IPS-18c (cell line): ENCODE data around the gene IPP.

Source experiments
- H3K4me3 ChIP-seq: 2 replicates; pipeline ENCODE4 v1.7.0; 2013; ENCODE audit warnings: low read depth, mild to moderate bottlenecking, low read length, moderate library complexity; ENCODE audit not compliant: insufficient read depth
- H3K9me3 ChIP-seq: one replicate; pipeline ENCODE4 v1.6.1; 2013; ENCODE audit warnings: mild to moderate bottlenecking, low read length, moderate library complexity; ENCODE audit not compliant: control insufficient read depth, insufficient read depth

Gene IPP

DNA sequence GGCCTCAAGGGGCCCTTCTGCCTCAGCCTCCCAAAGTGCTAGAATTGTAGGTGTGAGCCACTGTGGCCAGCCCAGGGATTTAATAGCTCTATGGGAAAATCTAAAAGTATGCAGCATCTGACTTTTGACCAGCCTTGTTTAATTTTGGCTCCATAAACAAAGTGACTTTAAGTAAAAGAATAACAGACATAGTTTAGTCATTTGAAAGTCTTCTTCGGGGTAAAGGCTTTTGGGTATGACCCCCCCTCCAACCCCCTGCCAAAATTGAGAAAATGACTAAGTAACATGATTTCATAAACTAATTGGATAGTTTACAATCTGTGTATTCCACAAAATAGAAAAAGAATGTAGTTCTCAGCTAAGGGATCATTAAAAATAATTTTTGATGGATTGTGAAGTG, 81.1 kb downstream of the IPP start:
- no peak overlapping the region for H3K4me3 ChIP-seq
- H3K9me3 ChIP-seq: no peaks in the 10 kb centered on the region

DNA sequence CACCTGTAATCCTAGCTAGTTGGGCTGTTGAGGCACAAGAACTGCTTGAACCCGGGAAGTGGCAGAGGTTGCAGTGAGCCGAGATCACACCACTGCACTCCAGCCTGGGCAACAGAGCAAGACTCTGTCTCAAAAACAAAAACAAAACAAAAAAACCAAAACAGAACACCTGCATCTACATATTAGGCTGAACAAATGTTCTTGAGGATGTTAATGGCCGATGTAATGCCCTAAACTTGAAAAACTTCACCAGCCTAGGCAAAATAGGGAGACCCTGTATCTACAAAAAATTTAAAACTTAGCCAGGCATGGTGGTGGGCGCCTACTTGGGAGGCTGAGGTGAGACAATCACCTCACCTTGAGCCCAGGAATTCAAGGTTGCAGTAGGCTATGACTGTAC, 81.9 kb downstream of the IPP start:
- Histone ChIP-seq H3K4me3 (no peak overlapping the region), H3K9me3 (no peaks in the 10 kb centered on the region)

DNA sequence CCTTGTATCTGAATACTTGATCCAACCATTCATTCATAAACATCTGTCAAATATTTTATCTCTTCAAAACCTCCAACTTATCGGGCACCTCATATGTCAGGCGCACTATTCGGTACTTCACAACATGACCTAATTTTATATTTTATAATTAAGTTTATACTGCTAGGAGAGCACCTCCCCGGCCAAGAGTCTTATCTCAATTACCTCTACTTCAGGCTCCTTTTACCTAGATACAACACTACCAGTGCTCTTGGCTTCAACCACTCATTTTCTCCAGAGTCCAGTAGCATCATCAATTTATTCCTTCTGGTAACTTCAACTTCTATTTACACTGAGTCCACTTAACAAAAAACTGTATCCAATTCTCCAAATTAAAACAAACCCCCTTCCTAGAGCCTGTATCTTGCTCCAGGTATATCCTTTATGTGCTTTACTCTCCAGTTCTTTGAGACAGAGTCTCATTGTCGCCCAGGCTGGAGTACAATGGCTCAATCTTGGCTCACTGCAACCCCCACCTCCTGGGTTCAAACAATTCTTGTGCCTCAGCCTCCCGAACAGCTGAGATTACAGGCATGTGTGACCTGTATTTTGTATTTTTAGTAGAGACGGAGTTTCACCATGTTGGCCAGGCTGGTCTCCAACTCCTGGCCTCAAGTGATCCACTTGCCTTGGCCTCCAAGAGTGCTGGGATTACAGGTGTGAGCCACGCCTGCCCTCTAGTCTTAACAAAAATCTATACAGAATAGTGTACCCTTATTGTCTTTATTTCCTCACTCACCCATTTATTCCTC, 82.9 kb downstream of the IPP start:
- Histone ChIP-seq H3K9me3 (no peaks in the 10 kb centered on the region), H3K4me3 (no peak overlapping the region)

DNA sequence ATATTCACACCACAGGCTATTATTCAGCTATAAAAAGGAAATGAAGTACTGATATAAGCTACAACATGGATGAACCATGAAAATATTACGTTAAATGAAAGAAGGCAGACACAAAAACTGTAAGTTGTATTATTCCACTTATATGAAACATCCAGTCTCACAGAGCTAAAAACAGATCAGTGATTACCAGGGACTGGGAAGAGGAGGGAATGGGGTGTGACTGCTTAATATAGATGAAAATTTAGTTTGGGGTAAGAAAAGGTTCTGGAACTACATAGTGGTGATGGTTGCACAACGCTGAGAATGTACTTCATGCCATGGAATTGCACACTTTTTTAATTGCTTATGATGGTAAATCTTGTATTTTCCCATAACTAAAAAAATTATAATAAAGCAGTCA, 83.6 kb downstream of the IPP start:
- Histone ChIP-seq H3K4me3 (no peak overlapping the region), H3K9me3 (no peaks in the 10 kb centered on the region)

DNA sequence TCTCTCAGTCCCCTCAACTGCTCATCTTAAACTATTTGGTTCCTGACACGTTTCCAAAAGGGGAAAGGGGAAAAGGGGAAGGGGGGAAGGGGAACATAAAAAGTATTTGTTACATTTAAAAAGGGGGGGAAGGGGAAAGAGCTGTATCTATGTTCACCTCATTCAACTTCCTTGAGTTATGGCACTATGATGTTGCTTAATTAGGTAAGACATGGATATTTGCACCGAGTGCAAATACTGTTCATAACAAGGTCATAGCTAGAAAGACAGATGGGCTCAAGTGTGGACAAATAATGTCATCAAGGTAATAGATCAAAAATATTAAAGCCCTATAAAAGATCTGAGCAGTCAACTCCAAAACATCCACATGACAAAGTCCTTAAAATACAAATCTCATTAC, 90.1 kb downstream of the IPP start:
- H3K4me3 ChIP-seq: no peak overlapping the region
- H3K9me3 ChIP-seq: no peaks in the 10 kb centered on the region

DNA sequence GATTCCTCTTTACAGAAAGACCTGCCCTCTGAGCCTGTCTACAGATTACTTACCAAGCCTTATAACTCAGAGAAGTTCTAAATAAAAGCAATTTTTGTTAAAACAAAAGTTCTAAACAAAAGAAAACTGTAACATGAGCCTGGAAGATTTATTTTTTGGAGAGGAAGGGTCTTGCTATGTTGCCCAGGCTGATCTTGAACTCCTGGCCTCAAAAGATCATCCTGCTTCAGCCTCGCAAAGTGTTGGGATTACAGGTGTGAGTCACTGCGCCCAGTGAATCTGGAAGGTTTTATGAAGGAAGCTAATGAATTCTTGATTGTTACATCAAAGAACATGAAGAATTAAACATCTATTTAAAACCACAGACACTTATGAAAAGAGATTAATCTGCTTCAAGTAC, 91.2 kb downstream of the IPP start:
- no peaks in the 10 kb centered on the region for H3K9me3 ChIP-seq
- H3K4me3 ChIP-seq: no peak overlapping the region

DNA sequence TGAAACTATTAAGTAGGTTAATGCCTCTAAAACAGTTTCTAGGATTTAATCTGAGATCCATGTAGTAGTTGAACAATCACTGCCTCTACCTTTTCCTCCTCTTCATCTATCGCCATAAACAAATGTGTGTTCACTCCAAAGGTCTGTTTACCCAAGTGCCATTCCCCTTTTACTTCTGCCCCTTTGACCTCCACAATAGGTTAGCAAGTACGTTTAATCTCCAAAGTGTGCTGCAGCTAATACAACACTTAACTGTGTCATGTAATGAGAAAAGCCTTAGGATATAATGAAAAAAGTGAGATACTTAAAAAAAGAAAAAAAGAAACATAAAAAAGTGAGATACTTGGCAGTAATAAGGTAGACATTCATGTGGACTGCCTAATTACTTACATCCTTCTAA, 92.3 kb downstream of the IPP start:
- Histone ChIP-seq H3K9me3 (no peaks in the 10 kb centered on the region), H3K4me3 (no peak overlapping the region)

DNA sequence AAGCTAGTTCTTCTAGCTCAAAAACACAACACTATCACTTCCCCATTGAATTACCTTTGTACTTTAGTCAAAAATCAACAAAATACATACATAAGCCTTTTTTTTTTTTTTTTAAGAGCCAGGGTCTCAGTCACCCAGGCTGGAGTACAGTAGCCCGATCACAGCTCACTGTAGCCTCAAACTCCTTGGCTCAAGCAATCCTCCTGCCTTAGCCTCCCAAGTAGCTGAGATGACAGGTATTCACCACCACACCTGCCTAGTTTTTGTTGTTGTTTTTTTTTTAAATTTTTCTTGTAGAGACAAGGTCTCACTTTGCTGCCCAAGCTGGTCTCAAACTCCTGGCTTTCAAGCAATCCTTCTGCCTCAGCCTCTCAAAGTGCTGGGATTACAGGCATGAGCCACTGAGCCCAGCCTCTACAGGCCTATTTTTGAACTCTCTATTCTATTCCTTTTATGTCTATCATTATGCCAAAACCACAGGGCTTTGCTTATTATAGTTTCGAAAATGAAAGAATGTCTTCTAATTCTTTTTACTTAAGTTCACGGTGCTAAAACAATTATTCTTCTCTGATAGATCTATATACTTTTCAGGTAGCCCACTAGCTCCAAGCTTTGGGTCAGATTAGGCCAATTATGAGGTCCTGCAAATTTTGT, 93.8 kb downstream of the IPP start:
- H3K9me3 ChIP-seq: no peaks in the 10 kb centered on the region
- H3K4me3 ChIP-seq: no peak overlapping the region

DNA sequence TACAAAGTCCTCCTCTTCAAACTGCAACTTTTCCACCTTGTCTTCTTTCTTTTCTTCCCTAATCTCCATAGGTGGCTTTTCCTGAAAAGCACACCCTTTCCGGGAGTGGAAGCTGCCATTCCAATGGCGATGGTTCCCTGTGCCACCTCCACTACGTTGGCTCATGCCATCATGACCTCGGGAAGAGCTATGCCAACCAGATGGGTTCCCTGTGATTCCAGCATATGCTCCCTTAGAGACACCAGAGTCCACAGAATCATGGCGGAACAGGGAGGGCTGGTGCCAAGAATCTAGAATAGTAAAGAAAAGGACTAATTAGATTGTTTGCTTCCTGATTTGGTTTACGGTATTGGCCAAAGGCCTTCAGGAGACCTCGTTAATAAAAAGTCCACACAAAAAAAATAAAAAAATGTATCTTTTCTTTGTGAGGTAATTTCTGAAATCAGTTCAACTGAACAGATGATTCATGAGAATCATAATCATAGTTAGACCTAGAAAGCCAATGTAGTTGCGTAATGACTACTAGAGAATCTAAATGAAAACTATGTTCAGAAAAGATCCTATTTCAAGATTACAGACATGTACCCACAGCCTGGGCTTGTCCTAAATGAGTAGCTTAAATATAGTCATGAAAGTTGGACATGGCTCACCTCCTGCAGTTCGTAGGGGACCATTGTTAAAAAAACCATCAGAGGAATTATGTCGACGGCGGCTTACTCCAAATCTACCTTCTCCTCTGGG, 95.7 kb downstream of the IPP start:
- H3K9me3 ChIP-seq: no peaks in the 10 kb centered on the region
- no peak overlapping the region for H3K4me3 ChIP-seq
